NCI-H146 treated with DMSO at 0.1 percent for 48 hours (cell line): ENCODE measurements around the gene XPNPEP1.
A peak's percentile ranks its signal among the peaks of the same experiment; 100 is the strongest.

Experiments
- DNase-seq: peaks from one replicate; lab custom pipeline; 2025; ENCODE audit not compliant: unreplicated experiment; lab: John Stamatoyannopoulos, UW

Gene XPNPEP1

DNA sequence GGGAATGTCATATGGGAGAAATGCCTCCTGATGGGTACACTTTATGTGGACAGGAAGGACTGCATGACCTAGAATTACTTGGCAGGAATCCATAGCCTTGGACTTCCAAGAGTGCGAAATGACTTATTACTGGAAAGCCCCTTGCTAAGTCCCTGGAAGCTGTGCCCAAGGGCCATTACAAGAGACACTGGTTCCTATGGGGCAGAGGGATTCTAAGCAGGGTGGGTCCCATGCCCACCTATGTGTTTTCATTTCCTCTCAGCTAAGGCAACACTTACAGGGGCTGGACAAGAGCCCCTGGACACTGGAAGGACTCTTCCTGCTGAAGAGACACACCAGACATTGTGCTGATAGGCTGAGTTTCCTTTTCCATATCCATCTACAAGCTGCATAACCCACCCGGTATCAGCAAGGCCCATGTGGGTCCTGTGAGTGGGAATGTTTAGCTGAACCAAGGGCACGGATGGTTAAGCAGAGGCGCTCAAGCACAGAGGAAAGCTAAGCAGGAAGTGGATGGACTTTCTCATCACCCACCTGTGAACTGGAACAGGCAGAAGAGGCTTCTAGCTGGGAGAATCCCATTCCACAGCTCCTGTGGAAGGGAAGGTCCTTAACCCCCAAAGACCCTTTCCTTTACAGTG, 56.2 kb downstream of the XPNPEP1 start:
- no peak for DNase-seq

DNA sequence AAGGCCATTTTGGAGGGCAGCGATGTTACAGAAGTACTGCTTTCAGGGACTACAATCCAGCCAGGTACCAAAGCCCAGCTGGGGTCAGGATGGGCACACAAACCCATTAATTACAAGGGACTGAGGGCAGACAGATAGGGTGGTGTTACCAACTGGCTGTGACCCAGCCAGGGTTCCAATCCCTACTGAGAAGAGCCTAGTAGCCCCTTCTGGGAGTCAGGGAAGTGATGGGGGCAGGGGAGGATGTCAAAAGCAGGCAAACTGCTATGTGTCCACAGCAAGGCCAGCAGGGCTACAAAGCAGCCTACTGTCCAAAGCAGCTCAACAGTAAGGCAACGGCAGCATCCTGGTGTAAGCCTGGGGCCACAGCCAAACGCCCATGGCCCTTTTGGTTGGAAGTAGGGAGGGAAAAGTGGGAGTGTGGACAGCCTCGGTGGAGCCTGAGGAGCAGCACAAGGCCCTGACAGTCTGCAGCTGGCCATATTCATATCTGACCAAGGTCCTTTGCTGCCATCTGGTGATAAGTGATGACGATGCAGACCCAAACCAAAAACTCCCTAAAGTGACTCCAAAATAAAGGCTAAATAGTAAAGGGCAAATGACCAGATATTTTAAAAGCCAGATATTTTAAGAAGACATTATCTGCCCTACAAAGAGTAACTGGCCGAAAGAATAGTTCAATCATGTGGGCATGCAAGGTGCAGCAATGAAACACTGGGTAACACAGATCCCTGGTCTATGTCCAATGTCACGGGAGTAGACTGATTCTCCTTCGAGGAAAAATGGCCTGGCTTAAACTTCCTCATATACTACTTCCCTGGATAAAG, 56.9 kb downstream of the XPNPEP1 start:
- DNase-seq: no peak

DNA sequence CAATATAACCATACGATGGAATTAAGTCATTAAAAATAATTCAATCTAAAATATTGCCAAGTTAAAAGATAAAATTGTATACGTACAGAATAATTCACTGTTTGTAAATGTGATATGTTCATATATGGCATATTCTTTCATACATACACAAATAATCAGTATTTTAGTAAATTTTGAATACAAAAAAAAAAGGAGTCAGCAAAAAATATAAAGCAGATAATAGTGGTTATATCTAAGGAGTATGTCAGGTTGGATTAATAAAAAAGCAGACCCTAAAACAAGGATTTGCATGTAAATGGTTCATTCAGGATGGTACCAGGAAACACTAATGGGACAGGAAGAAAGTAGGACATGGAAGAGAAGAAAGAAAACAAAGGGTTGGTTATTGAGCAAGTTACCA, 59.5 kb downstream of the XPNPEP1 start:
- no peak for DNase-seq

DNA sequence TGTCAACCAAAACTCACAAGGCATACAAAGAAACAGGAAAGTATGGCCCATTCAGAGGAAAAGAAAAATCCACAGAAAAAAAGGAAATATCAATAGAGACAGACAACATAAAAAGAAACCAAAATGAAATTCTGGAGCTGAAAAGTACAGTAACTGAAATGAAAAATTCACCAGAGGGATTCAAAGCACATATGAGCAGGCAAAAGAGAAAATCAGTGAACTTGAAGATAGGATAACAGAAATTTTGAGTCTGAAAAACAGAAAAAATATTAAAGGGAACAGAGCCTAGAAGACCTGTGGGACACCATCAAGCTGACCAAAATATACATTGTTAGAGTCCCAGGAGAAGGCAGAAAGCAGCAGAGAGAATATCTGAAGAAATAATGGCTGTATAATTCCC, 60.6 kb downstream of the XPNPEP1 start:
- no peak for DNase-seq

DNA sequence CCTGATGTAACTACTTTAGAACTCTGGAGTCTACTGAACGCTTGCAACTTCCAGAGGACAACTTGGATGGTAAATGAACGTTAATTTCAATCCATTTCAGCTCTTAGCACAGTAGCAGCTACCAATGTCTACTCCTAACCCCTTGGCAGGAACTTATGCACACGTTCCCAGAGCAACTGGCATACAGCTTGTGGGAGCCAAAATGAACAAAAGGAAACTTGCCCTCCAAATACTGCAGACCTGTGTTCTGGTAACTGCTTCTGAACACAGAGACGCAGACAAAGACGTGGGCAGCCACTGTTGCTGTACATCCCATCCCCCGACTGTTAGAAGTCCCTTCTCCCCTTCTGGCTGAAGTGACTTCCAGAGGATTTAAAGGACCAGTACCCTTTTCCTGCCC, 61.3 kb downstream of the XPNPEP1 start:
- no peak for DNase-seq

DNA sequence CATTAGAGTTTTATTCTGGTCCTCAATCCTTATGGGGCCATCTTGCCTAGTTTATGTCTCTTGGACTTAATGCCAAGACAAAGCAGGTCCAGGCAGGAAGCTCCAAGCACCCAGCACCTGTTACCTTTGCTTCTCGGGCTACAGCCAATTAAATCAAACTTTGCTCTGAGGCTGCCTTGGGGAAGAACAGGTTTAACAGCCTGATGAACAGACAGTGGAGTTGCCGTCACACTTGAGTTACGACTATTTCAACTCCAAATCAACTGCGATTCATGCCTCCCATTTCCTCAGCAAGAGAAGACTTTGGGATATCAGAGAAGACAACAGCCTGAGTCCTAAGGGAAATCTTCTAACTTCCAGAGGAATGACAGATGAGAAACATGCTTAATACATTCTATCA, 62.2 kb downstream of the XPNPEP1 start:
- DNase-seq: no peak

DNA sequence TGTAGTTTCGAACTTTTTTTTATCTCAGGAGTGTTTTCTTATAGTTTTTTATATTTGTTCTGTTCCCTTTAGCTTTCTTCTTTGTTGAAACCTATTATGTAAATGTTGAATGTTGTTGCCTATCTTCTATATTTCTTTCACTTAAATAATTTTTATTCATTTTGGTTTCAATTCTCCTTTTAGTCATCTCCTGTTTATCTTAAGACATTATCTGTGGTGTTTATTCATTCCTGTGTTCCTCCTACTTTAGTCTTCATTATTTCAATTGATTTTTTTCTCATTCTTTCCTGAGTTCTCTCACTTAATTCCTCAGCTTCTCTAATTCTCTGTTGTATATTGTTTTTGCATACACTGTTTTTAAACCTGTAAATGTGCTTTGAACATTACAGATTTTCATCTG, 64.1 kb downstream of the XPNPEP1 start:
- DNase-seq: no peak

DNA sequence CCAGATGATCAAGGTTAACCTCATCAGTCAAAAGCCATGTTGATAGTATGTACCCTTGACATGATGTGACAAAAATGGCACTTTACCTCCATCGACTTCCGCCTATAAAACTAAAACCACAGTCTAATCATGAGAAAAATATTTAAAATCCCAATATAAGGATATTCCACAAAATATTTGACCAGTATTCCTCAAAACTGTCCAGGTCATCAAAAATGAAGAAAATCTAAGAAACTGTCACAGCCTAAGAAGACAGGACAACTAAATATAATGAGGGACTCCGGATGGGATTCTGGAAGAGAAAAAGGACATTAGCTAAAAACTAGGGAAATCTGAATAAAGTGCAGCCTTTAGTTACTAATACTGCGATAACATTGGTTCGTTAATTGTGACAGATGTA, 67.6 kb downstream of the XPNPEP1 start:
- DNase-seq: no peak

DNA sequence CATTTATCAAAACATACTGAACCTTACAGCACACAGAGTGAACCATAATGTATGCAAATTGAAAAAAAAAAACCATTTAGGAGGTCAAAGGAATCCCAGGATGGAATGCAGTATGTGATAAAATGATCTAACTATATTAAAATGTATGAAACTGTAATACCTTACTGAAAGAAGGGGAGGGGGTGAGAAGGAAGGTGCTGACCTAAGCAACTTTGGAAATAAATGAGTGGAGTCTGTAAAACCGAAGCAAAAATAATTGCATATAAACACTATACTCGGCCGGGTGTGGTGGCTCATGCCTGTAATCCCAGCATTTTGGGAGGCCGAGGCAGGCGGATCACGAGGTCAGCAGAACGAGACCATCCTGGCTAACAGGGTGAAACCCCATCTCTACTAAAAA, 69.4 kb downstream of the XPNPEP1 start:
- no peak for DNase-seq

DNA sequence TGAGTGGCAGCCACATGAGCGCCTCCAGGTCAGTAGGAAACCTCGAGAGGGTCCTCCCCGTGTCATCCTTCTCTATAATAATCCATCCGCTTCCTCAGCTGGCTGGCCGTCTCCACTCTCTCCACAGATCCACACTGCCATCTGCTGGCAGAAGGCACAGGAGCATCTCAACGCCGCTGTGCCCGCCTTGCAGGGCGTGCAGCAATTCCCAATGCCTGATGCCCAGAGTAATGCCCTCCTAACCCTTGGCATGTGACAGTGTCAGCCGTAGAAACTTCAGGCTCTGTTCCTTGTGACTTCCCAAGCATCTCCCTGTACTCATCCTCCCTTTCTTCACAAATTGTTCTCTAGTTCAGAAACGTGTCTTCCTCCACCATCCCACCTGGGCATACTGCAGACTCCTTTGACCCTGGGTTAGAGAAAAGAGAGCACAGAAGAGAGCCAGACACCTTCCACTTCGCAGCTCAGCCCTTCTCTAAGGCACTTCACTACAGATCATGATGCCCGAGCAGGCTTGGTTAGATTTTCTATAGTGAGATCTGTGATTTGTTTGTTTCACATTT, 70.8 kb downstream of the XPNPEP1 start:
- peak; percentile 46 for DNase-seq

DNA sequence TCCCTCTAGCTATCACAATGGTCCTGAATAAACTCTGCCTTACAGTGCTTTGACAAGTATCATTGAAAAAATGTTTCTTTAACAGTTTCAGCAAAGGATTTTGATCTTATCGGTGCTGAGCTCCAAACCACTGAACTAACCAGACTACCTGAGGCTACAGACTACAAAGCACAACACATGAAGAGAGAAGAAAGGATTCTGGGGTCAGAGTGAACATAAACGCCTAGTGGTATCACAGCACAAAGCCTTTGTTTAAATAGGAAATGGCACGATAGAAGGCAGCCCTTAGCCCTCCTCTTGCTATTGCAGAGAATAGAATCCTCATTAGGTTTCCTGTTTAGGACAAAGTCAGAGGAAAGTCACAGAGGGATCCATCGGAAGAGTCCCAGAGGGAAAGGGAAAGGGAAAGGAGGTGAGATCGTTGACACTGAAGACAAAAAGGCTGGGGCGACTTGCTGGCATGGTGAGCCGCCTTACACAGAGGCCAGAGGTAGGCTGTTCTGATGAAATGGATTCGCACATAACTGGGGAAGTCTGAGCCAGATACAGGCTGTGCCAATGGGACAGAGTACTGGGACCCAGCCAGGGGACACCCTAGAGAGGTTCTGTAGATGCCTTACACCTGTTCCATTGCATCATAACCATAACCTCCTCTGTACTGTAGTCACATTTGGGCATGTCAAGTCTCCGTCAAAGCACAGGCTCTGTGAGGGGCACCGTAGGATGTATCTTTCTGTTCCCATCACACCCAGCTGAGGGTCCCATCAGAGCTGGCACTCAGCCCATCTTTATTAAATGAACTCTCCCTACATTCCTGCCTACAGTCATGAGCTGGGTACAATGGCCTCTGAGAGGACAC, 71.5 kb downstream of the XPNPEP1 start:
- no peak for DNase-seq

DNA sequence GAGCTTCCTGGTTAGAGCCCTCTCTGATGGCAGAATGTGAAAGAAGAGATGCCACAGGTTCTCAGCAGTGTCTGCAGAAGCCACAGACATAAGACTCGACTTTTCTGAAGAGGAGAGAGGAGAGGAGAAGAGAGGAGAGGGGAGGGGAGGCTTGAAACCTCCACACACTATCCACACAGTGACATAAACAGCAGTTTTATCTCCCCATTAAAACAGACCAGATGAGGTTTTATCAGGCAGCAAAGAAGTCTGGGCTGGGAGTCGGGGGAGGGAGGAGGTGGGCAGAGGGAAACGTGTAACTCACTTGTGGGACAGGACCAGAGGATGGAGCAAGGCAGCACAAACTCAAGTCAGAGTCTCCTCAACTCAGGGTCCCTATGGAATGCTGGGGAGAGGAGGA, 76.5 kb downstream of the XPNPEP1 start:
- DNase-seq: no peak

DNA sequence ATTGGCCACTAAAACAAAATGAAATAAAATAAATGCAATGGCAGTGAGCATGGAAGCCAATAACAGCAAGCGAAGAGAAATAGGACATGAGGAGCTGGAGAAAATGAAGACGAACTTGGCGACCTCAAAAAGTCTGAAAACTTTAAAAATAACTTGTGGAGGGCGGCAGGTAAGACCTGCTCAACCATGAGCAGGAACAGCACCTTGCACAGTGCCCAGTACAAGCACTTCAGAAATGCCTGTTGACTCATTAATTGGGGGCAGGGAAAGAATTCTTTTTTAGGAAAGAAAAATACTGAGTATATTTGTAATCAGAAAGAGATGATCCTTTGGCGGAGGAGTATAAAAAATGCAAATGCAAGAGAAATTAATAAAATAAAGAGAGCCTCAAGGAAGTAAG, 78.0 kb downstream of the XPNPEP1 start:
- DNase-seq: no peak

DNA sequence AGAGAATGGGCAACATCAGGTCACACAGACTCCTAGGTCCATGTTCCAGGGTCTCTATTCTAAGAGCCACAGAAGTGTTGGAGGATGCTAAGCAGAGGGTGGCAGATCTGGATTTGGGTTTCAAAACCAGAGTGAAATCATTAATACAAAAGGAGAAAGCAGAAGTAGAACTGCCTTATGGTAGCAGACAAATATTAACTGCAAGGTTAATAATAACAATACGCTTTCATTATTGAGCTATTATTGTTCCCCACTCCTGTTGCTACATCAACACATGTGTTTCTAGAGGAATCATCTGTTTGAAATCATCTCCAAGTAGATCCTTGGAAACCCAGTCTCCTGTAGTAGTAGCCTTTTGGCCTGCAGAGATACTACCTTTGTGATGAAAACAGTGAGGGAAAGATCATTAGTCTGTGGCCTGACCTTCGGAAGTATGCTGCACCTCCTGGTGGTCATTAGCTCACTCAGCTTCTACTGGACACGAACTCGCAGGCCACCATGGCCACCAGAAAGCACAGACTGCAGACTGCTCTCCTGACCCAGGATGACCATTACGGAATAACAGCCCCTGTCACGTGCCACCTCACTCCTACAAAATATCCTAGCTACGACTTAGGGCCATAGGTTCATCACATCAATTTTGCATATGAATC, 84.6 kb downstream of the XPNPEP1 start:
- no peak for DNase-seq

DNA sequence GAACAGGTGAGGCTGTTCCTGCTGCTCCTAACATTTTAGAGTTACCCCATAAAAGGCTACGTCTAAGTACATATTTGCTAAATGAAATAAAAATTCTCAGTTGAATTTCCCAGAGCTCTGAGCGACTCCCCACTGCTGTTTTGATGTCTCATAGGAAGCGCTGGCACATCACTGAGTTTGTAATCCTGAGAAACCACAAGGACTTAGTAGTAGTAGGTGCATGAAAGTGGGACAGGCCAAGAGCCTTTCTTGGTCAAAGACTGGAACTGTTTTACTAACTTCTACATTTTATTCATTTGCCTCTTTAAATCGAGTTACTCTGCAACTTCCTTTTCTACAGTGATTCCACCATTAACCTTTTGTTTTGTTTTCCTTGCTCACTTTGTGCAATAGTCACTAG, 85.9 kb downstream of the XPNPEP1 start:
- no peak for DNase-seq

DNA sequence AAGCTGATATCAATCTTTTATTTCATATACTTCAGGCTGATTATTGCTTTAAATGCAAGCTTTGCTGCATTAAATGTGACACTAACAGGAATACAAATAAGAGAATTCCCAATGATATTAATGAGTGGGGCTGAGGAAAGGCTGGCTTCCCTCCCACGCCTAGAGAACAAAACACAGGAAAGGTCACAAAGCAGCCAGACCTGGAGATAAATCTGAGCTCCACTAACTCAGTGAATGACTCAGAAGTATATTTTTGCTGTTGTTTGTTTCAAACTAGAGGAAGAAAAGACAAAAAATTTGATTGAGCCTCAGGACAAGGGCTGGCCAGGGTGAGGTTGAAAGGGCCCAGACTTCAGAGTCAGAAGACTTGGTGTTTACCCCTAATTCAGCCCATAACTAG, 88.1 kb downstream of the XPNPEP1 start:
- DNase-seq: no peak

DNA sequence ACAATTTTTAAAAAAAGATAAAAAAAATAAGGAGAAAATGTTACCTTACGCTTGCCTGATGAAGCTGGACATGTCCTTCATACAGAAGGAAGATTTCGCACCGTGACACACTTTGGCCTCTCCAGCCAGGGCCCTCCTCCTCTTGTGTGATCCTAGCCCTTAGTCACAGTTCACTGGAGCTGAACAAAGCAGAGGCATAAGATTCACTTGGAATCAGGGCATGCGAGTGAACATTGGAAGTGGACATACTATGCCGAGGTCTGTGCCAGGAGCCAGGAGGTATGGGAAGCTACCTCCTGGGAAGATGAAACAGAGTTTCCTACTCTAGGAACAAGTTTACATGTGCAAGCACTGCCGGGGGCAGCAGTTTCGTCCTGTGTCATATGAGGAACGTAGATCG, 91.5 kb downstream of the XPNPEP1 start:
- DNase-seq: no peak

DNA sequence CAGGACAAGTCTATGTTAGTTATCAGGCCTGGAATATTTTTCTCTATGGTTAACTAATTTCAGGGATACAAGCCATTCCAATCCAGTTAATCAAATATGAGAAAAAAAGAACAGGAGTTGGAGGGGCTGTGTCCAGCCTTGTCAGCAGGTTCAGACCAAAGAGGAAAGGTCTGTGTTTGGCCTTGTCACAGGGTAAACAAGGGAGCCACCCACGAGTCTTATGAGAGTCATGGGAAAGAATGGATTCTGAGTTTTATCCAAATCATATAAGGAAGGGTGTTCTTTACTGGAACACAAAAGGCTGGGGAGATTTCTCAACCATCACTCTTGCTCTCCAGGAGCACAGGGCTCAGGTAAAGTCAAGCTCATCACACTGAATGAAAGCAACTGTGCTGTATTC, 99.1 kb downstream of the XPNPEP1 start:
- no peak for DNase-seq

DNA sequence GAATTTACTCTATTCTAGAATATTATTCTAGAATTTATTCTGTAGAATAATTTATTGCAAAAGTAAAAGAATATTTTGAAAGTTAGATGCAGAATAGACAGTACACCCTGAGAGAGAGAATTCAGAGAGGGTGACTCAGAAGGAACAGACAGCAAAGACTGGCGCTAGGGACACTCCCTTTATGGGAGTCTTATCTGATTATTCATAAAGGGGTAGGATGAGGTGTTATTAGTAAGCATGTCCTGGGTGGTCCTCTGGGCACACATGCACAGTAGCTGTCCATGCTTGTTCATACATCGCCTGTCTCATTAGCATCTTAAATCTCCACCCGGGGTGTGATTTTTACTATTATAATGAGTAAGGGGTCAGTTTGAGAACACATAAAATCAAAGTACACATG, 100.1 kb downstream of the XPNPEP1 start:
- no peak for DNase-seq

DNA sequence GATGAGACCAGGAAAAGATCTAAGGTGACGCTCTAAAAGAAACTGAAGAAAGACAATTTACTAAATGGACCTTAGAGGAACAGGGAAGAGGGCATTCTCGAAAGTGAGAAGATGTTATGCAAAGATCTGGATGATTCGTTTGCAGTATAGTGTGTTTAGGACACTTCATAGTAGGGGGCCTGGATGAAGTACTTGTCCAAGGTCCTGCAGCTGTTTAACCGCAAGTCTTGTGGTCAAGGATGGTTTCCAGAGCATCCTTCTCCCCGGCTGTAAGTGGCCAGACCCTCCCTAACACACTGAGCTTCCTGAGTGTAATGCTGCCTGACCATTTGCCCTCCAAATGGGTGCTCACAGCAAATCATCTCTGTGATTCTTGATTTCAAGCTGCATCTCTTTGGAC, 101.6 kb downstream of the XPNPEP1 start:
- DNase-seq: no peak
